HG03280 (cell line): ENCODE data around the gene BICDL1.
A peak's percentile ranks its signal among the peaks of the same experiment; 100 is the strongest.
"Not testable (repeated sequence)": the region's sequence is repeated elsewhere in the genome, so short reads cannot be mapped to it uniquely, and the experiment has no call there.

Experiments used
- ATAC-seq: cut with Tn5 transposase; IDR thresholded peaks from one replicate; pipeline ENCODE4 v1.9.1; 2021; ENCODE audit warnings: mild to moderate bottlenecking, moderate library complexity; ENCODE audit not compliant: unreplicated experiment

The BICDL1 gene

GRCh38 chr12:119988472-119989360 is at the start of gene BICDL1:
Gene BICDL1, plus strand, starts transcription at chr12:119989236. Its CDS starts 633 bp downstream, at chr12:119989869.
- peak; percentile 80 for ATAC-seq

GRCh38 chr12:119940897-119941296 is 48.1 kb upstream of the BICDL1 start:
- no peak for ATAC-seq

- ATAC-seq: no peak
Measured at GRCh38 chr12:119942386-119942785, 46.6 kb upstream of the BICDL1 start.

GRCh38 chr12:119946213-119946612 is 42.8 kb upstream of the BICDL1 start:
- no peak for ATAC-seq

- no peak for ATAC-seq
Measured at GRCh38 chr12:119949145-119949544, 39.9 kb upstream of the BICDL1 start.

- no peak for ATAC-seq
Measured at GRCh38 chr12:119949594-119949993, 39.4 kb upstream of the BICDL1 start.

- ATAC-seq: no peak
Measured at GRCh38 chr12:119956047-119956446, 33.0 kb upstream of the BICDL1 start.

- no peak for ATAC-seq
Measured at GRCh38 chr12:119957135-119957534, 31.9 kb upstream of the BICDL1 start.

- ATAC-seq: no peak
Measured at GRCh38 chr12:119959435-119959834, 29.6 kb upstream of the BICDL1 start.

GRCh38 chr12:119964123-119964522 is 24.9 kb upstream of the BICDL1 start:
- no peak for ATAC-seq

- no peak for ATAC-seq
Measured at GRCh38 chr12:119964929-119965328, 24.1 kb upstream of the BICDL1 start.

- ATAC-seq: no peak
Measured at GRCh38 chr12:119980242-119980641, 8.8 kb upstream of the BICDL1 start.

GRCh38 chr12:119980702-119981101 is 8.3 kb upstream of the BICDL1 start:
- ATAC-seq: not testable (repeated sequence)

- ATAC-seq: peak; percentile 33
Measured at GRCh38 chr12:119989361-119989730, 310 bp downstream of the BICDL1 start.

- peak; percentile 38 for ATAC-seq
Measured at GRCh38 chr12:119989731-119990381, 820 bp downstream of the BICDL1 start.

GRCh38 chr12:119990382-119990874 is 1.4 kb downstream of the BICDL1 start:
- no peak for ATAC-seq

GRCh38 chr12:119992129-119992705 is 3.2 kb downstream of the BICDL1 start:
- no peak for ATAC-seq

- no peak for ATAC-seq
Measured at GRCh38 chr12:119994892-119995658, 6.0 kb downstream of the BICDL1 start.

- no peak for ATAC-seq
Measured at GRCh38 chr12:119996417-119996816, 7.4 kb downstream of the BICDL1 start.

GRCh38 chr12:119998471-119999245 is 9.6 kb downstream of the BICDL1 start:
- ATAC-seq: no peak
